HUES64 (cell line): ENCODE data around the gene DPY19L2.
"Not testable (repeated sequence)": the region's sequence is repeated elsewhere in the genome, so short reads cannot be mapped to it uniquely, and the experiment has no call there.

Source experiments
- H3K27ac ChIP-seq: 2 replicates; pipeline ENCODE4 v1.7.0; 2013; ENCODE audit warnings: low read depth, low read length, inconsistent platforms
- H3K27me3 ChIP-seq: 2 replicates; pipeline ENCODE4 v1.6.1; 2013; ENCODE audit warnings: mild to moderate bottlenecking, low read length; ENCODE audit not compliant: insufficient read depth
- H3K36me3 ChIP-seq: 2 replicates; pipeline ENCODE4 v1.6.1; 2013; ENCODE audit warnings: mild to moderate bottlenecking, low read length; ENCODE audit not compliant: insufficient read depth
- H3K4me1 ChIP-seq: 2 replicates; pipeline ENCODE4 v1.6.1; 2013; ENCODE audit warnings: mild to moderate bottlenecking, low read length, moderate library complexity; ENCODE audit not compliant: insufficient read depth
- H3K4me3 ChIP-seq: 2 replicates; pipeline ENCODE4 v1.5.1; 2013; ENCODE audit warnings: mild to moderate bottlenecking, low read length, moderate library complexity
- H3K9ac ChIP-seq: 2 replicates; pipeline ENCODE4 v1.6.1; 2013; ENCODE audit warnings: mild to moderate bottlenecking, low read depth, low read length
- H3K9me3 ChIP-seq: 2 replicates; pipeline ENCODE4 v1.6.1; 2013; ENCODE audit warnings: low read depth, low read length; ENCODE audit not compliant: insufficient read depth
- WGBS: fragments of 150-250, 120-280 bp; methylation state at CpG from one replicate; pipeline ENCODE4 v1.1.7; 2013; ENCODE audit warnings: missing lambda C conversion rate; 5-methylcytosine and 5-hydroxymethylcytosine counted together

The DPY19L2 gene

DNA sequence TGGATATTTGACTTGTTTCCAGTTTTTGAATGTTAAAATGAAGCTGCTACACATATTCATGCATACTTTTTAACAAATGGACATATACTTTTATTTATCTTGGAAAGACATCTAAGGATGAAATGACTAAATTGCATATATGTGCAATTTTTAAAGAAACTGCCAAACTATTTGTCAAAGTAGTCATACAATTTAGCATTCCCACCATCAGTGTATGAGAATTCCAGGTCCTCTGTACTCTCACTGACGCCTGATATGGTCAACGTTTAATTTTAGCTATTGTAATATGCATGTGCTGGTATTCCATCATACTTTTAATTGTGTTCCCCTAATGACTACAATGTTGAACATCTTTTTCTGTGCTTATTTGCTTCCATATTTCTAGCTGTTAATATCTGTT is 22.5 kb upstream of the DPY19L2 start:
- not testable (repeated sequence) for H3K27me3 ChIP-seq, H3K4me3 ChIP-seq, H3K9me3 ChIP-seq, H3K36me3 ChIP-seq, H3K9ac ChIP-seq, H3K27ac ChIP-seq, H3K4me1 ChIP-seq
- 100% methylated on average over 2 of the region's 2 CpGs for WGBS

DNA sequence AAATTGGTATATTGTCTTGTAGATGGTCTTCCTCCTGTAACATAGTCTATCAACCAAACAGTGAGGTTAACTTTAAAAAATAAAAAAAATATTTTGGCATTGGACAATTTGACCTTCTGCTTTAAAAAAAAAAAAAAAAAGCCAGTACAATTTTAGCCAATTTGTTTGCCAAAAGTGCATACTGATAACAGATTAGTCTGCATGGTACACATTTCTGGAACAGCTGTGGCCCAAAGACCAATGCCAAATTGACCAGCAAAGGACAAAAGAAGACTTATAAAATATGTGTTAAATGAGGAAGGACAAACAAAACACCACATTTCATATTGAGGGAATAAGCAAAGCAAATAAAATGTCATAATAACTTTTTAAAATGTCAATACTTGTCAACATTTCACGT is 20.8 kb upstream of the DPY19L2 start:
- H3K9ac ChIP-seq, H3K27me3 ChIP-seq, H3K27ac ChIP-seq, H3K36me3 ChIP-seq, H3K9me3 ChIP-seq, H3K4me1 ChIP-seq, H3K4me3 ChIP-seq: not testable (repeated sequence)
- WGBS, result no CpG with 5 or more reads among the region's 1 CpG

DNA sequence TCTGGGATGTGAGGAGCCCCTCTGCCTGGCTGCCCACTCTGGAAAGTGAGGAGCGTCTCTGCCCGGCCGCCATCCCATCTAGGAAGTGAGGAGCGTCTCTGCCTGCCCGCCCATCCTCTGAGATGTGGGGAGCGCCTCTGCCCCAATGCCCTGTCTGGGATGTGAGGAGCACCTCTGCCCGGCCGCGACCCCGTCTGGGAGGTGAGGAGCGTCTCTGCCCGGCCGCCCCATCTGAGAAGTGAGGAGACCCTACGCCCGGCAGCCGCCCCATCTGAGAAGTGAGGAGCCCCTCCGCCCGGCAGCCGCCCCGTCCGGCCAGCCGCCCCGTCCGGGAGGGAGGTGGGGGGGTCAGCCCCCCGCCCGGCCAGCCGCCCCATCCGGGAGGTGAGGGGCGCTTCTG is 18.3 kb upstream of the DPY19L2 start:
- 98% methylated on average over 24 of the region's 29 CpGs for WGBS
- not testable (repeated sequence) for H3K27me3 ChIP-seq, H3K4me3 ChIP-seq, H3K9ac ChIP-seq, H3K9me3 ChIP-seq, H3K27ac ChIP-seq, H3K4me1 ChIP-seq, H3K36me3 ChIP-seq

DNA sequence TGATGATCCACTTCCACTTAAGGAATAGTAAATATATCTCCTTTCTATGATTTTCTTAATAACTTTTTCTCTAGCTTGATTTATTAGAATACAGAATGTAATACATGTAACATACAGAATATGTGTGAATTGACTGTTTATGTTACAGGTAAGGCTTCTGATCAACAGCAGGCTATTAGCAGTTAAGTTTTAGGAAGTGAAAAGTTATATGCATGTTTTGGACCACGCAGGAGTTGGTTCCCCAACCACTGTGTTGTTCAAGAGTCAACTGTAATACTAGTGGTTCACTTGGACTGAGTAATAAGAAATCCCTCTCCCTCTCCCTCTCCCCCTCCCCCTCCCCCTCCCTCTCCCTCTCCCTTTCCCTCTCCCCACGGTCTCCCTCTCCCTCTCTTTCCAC is 17.5 kb upstream of the DPY19L2 start:
- not testable (repeated sequence) for H3K27me3 ChIP-seq, H3K36me3 ChIP-seq, H3K4me3 ChIP-seq, H3K9ac ChIP-seq, H3K27ac ChIP-seq, H3K4me1 ChIP-seq, H3K9me3 ChIP-seq
- 90% methylated on average over 2 of the region's 2 CpGs for WGBS

DNA sequence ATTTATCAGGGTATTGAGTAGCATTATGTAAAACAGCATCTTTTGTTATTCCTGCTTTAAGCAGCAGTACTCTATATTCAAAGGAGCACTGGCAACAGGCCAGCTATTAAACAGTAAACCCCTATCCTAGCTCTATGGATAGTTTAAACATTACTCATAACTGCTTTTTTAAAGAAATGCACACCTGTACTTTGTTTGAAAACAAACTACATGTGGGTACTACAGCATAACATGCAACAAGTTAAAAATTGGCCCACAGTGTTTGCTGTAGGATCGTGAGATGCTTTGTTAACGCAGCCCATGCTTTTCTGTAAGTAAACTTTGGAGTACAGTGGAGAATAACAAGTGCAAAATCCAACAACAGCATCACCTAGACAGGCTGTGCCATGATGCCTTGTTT is 14.3 kb upstream of the DPY19L2 start:
- WGBS, result 100% methylated on average over 1 of the region's 2 CpGs
- not testable (repeated sequence) for H3K36me3 ChIP-seq, H3K27me3 ChIP-seq, H3K4me3 ChIP-seq, H3K27ac ChIP-seq, H3K4me1 ChIP-seq, H3K9me3 ChIP-seq, H3K9ac ChIP-seq

DNA sequence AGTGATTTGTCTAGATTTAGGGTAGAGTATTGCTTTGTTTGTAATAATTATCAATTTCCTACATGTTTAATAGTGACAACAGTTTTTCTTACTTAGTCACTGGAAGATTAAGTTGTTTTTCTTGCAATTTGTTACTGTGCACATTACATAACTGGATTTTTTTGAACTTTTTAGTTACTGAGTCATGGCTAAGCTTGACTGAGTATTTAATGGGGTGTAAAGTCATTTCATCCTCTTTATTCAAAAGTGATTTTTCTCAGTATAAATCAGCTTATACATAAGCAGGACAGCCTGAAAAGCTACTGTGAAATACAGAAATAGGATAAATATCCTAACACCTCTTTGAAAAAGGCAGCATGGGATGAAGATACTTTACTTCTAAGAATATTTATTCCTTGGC is 12.5 kb upstream of the DPY19L2 start:
- not testable (repeated sequence) for H3K27me3 ChIP-seq, H3K4me3 ChIP-seq, H3K9me3 ChIP-seq, H3K27ac ChIP-seq, H3K4me1 ChIP-seq, H3K9ac ChIP-seq, H3K36me3 ChIP-seq

DNA sequence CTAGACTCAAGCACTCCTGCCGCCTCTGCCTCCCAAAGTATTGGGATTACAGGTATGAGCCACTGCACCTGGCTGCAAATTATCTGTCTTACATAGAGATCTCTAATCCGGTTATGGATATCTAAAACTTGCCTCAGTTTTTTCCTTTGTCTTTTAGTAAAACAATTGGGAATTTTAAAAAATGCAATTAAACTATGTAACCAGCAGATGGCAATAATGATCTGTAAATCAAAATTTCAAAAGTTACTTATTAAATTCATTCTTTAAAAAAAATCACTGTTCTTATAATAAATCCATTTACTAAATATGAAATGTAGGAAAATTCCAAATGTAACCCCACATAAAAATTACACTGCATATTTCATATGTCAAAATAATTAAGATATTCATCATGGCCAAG is 4.3 kb upstream of the DPY19L2 start:
- H3K27me3 ChIP-seq, result peaks cover 23% of the 10 kb centered on the region
- not testable (repeated sequence) for H3K27ac ChIP-seq, H3K4me3 ChIP-seq, H3K9me3 ChIP-seq, H3K4me1 ChIP-seq, H3K36me3 ChIP-seq, H3K9ac ChIP-seq
- WGBS, result 72% methylated on average over 2 of the region's 2 CpGs

DNA sequence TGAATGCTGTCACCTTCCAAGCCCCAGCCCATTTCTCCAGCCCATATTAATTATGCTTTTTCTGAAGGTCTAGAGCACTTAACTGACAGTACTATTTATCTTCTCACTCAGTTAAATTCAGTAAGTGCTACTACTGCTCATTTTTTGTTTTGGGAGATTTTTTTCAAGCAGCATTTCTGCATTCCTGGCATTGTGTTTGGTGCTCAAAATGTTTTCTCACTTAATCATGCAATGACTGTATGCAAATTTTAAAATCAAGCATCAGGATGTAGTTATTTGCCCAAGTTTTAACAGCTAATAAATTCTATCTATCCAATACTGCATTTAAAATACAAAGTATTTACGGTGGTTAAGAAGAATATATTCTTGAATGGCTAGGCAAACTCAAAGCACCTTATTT is 1.6 kb upstream of the DPY19L2 start:
- H3K27ac ChIP-seq, H3K36me3 ChIP-seq, H3K4me1 ChIP-seq, H3K9ac ChIP-seq, H3K9me3 ChIP-seq, H3K4me3 ChIP-seq: not testable (repeated sequence)
- no CpG with 5 or more reads among the region's 1 CpG for WGBS
- H3K27me3 ChIP-seq, result peaks cover 28% of the 10 kb centered on the region

DNA sequence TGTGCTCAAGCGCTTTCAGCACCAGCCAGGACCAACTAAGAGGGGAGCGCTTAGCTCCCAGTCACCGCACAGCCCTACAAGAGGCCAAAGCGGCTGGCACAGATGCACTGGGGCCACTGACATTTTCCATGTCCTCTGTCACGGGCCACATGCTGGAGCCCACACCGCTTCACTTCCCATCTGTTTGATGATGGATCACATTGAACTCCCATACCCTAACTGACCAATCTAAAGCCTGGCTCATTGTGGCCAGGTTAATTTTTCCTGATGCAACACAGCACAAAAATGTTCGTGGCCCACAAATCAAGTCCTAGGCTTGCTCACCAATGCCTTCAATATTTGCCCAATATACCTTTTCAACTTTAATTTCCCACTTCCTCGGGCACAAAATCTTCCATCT is 1.1 kb upstream of the DPY19L2 start:
- not testable (repeated sequence) for H3K36me3 ChIP-seq, H3K9me3 ChIP-seq, H3K4me1 ChIP-seq, H3K9ac ChIP-seq, H3K27ac ChIP-seq
- H3K27me3 ChIP-seq, result peaks cover 28% of the 10 kb centered on the region
- peak overlapping the region; percentile 67 for H3K4me3 ChIP-seq
- 28% methylated on average over 3 of the region's 8 CpGs for WGBS

DNA sequence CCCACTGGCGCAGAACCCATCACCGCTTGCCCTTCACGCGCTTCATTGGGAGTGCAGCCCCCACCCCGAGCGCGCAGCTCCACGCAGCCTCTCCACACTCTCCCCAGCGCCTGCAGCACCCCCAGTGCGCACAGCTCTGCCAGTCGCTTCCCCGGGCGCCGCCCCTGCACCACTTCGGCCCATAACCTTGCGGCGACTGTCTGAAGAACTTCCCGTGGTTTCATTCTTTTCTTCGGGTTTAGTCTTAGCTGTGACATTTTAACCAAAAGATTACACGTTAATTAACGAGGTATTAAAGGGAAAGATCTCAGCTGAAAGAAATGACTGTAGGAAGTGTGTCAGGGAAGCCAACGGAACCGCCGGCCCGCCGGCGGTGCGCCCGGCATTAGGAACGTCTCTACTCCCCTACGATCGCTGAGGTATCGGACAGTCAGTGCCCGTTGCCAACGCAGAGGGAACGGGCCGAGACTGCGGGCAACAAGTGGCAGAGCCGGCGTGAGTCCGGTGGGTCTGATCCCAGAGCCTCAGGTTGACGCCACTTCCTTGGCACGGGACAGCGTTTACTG is 590 bp upstream of the DPY19L2 start:
- under 1% methylated on average over 43 of the region's 44 CpGs for WGBS
- peak overlapping the region; percentile 67 for H3K4me3 ChIP-seq
- not testable (repeated sequence) for H3K27ac ChIP-seq, H3K4me1 ChIP-seq, H3K36me3 ChIP-seq, H3K9me3 ChIP-seq
- H3K9ac ChIP-seq, result peak overlapping the region; percentile 76
- peaks cover 28% of the 10 kb centered on the region for H3K27me3 ChIP-seq

DNA sequence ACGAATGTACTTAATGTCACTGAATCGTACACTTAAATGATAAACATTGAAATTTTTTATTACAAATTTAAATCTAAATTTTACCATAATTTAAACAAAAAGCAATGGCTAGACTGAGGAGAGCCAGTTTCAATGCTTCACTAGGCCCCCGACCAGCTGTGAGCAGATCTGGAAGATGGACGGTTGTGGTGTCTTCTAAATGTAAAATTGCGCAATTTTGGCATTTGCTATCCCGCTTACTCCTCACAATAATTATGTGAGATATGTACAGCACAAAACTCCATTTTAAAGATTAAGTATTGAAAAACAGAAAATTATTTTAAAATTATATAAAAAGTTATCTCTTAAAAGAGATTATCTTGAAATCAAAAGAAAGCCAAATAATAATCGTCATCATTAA is 5.3 kb downstream of the DPY19L2 start:
- not testable (repeated sequence) for H3K36me3 ChIP-seq, H3K27ac ChIP-seq, H3K9me3 ChIP-seq, H3K4me3 ChIP-seq, H3K4me1 ChIP-seq, H3K9ac ChIP-seq
- peaks cover 10% of the 10 kb centered on the region for H3K27me3 ChIP-seq
- 100% methylated on average over 1 of the region's 7 CpGs for WGBS

DNA sequence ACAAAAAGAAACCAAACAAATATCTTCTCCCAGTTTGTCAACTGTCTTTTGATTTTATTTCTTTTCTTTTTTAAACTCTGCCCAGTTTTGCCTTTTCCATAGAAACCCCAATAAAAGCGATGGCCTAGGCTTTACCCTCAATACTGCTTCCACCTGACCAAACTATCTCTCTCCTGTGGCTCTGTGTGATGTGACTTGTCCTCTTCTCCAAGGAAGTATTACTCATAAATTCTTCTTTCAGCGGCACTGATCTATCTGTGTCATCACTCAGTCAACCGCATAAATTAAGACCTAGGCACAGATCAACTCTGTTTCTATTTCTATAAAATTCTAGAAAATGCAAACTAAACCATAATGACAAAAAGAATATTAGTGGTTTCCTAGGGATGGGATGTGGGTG is 9.8 kb downstream of the DPY19L2 start:
- WGBS, result 81% methylated on average over 3 of the region's 3 CpGs

More for the DNA sequence above, 9.8 kb downstream of the DPY19L2 start:
- H3K27me3 ChIP-seq, H3K4me1 ChIP-seq, H3K9me3 ChIP-seq, H3K36me3 ChIP-seq, H3K9ac ChIP-seq, H3K27ac ChIP-seq, H3K4me3 ChIP-seq: not testable (repeated sequence)
